Lower lobe of right lung (tissue), 2 donors: ENCODE results near the gene HBA1. TPM values are rescaled to one million over a fixed set of nuclear protein-coding genes. Genes with fewer than 3 reads are reported as not detected.
"Not testable (repeated sequence)": the region's sequence is repeated elsewhere in the genome, so short reads cannot be mapped to it uniquely, and the experiment has no call there.

Experiments
- ATAC-seq, 2 donors: fragments of 200-7000 bp; cut with Tn5 transposase; one replicate each; pipeline ENCODE4 v1.9.1; 2020 to 2022; ENCODE audit warnings: mild to moderate bottlenecking in 2 of 2, moderate library complexity in 2 of 2
- DNase-seq: peaks from one replicate; pipeline ENCODE4 v3.0.0-alpha.2; 2020
- H3K27ac ChIP-seq: fragments of 200-600 bp; one replicate; pipeline ENCODE4 v1.8.0; 2022
- H3K27me3 ChIP-seq: fragments of 200-600 bp; one replicate; pipeline ENCODE4 v1.8.0; 2022; ENCODE audit warnings: low read depth
- H3K36me3 ChIP-seq: fragments of 200-600 bp; one replicate; pipeline ENCODE4 v1.8.0; 2022; ENCODE audit warnings: mild to moderate bottlenecking
- H3K4me1 ChIP-seq: fragments of 200-600 bp; one replicate; pipeline ENCODE4 v1.8.0; 2022
- H3K4me3 ChIP-seq: fragments of 200-600 bp; one replicate; pipeline ENCODE4 v1.8.0; 2022; ENCODE audit warnings: mild to moderate bottlenecking
- H3K9me3 ChIP-seq: fragments of 200-600 bp; one replicate; pipeline ENCODE4 v1.8.0; 2022
- intact Hi-C: fragments of 100-400 bp; cut with DNase I; formaldehyde crosslinking; loops from one replicate; pipeline ENCODE4 v1.11.0; 2022
- total RNA-seq: library from RNA; stranded (reverse); fragmentation: NEBNext Ultra II Directional; extraction: Animal tissue kit (Norgen Biotek cat#: 25700); gene quantifications from one replicate; pipeline ENCODE4 v1.2.1, GENCODE V29; 2021
- TF ChIP-seq, protein P1 (sequence below): fragments of 200-600 bp; IDR thresholded peaks from one replicate; pipeline ENCODE4 v1.8.0; 2022; ENCODE audit warnings: antibody characterized with exemption, mild to moderate bottlenecking
- donor health status: DM: no; HTN: yes; CAD: no; lungs with severe emphysema.

HBA1 gene
- total RNA-seq, 1 donor from 2014 or later: 217 TPM

DNA sequence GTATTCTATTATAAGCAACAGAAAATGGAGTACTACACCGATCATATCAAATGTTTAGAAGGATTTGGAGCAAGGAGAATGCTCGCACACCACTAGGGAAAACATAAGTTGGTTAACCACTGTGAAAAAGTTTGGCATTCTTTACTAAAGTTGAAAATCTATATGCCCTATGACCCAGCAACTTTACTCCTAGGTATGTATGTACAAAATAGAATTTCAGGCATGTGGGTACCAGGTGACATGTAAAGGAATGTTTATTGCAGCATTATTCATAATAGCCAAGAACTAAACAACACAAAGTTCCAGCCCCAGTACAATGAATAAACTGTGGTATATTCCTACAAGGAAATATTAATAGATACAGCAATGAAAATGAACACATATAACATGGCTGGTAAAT is 29.8 kb upstream of the HBA1 start:
- ATAC-seq (no peak), DNase-seq (no peak)
- TF ChIP-seq, protein P1, sequence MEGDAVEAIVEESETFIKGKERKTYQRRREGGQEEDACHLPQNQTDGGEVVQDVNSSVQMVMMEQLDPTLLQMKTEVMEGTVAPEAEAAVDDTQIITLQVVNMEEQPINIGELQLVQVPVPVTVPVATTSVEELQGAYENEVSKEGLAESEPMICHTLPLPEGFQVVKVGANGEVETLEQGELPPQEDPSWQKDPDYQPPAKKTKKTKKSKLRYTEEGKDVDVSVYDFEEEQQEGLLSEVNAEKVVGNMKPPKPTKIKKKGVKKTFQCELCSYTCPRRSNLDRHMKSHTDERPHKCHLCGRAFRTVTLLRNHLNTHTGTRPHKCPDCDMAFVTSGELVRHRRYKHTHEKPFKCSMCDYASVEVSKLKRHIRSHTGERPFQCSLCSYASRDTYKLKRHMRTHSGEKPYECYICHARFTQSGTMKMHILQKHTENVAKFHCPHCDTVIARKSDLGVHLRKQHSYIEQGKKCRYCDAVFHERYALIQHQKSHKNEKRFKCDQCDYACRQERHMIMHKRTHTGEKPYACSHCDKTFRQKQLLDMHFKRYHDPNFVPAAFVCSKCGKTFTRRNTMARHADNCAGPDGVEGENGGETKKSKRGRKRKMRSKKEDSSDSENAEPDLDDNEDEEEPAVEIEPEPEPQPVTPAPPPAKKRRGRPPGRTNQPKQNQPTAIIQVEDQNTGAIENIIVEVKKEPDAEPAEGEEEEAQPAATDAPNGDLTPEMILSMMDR: no peak
- Histone ChIP-seq H3K9me3 (no peaks in the 10 kb centered on the region), H3K4me3 (no peak overlapping the region), H3K27ac (no peak overlapping the region), H3K36me3 (no peaks in the 10 kb centered on the region), H3K4me1 (no peaks in the 10 kb centered on the region), H3K27me3 (peaks cover 8% of the 10 kb centered on the region)
- intact Hi-C loops: no loop called here

DNA sequence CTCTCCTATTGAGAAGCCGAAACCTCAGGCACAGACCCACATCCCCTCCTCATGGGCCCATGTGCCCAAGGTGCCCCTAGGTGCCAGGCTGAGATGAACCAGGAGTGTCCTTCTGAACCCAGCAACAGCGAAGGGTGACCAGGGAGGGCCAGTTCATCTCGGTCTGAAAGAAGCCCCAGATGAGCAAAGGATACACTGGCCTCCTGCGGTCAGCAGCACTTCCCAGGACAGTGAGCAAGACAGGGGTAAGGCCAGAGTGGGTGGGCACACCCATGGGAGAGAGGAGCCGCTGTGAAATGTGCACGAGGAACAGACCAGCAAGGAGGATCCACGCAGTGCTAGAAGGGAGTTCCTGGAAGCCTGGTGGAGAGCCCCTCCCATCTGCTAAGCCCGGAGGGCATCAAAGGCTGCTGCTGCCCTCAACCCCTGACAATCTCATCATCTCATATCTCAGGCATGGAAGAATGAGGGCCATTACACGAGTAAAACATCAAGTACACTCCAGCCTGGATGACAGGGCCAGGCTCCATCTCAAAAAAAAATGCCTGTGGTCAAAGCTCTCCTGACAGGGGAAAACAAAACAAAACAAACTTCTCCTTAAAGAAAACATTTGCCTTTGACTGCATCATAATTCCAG is 27.3 kb upstream of the HBA1 start:
- intact Hi-C loops: no loop called here
- Histone ChIP-seq H3K9me3 (no peaks in the 10 kb centered on the region), H3K4me3 (no peak overlapping the region), H3K36me3 (no peaks in the 10 kb centered on the region), H3K27ac (no peak overlapping the region), H3K4me1 (no peaks in the 10 kb centered on the region), H3K27me3 (no peaks in the 10 kb centered on the region)
- ATAC-seq: peak; percentile 57 to 74
- TF ChIP-seq, protein P1: no peak
- no peak for DNase-seq

DNA sequence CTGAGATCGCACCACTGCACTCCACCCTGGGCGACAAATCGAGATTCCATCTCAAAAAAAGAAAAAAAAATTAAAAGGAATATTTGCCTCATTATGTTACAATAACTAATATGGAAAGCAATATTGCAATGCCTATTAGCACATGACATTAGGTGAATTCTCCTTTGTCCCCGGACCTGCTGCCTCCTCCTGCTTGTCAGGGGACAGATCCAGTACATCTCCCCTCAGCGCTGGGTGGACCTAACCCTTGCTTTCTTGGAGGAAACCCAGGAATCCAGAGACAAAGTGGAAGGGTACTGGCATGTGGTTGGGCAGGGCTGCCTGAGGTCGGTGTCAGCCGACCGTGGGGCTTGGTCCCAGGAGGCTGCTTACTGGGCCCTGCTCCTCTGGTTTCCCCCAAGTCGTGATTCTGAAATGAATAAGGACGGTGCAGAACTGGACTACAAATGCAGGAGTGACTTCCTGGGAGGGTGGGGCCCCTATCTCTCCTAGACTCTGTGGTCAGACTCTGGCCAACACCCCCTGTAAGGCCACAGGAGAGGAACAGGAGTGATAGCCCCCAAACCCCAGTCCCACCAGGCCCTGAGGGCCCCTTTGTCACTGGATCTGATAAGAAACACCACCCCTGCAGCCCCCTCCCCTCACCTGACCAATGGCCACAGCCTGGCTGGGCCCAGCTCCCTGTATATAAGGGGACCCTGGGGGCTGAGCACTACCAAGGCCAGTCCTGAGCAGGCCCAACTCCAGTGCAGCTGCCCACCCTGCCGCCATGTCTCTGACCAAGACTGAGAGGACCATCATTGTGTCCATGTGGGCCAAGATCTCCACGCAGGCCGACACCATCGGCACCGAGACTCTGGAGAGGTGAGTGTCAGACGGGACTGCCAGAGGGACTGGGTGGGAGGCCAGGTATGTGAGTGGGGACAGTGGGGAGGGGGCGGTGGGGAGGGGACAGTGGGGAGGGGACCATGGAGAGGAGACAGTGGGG is 24.0 kb upstream of the HBA1 start, which contains the start of gene HBZ:
TSS of gene HBZ (plus strand) at position 504 of the 988 bp plus-strand sequence. CDS start at position 770, 266 bp downstream.
- H3K27ac ChIP-seq: no peak within 1 kb of the TSS
- no peak for DNase-seq
- TF ChIP-seq, protein P1: no peak

DNA sequence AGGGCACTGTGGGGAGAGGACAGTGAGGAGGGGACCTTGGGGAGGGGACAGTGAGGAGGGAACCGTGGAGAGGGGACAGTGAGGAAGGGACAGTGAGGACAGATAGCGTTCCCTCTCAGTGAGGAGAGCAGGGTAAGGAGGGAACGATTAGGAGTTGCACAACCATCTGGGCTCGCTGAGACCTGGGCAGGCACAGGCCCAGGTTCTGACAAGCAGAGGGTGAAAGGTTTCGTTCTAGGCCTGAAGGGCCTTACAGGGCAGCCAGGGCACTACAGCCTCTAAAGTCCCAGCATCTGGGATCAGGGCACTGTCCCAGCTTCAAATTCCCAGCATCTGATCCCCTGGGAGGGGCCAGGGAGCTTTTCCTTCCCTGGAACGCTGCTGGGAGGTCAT is 23.4 kb upstream of the HBA1 start:
- H3K9me3 ChIP-seq, DNase-seq, H3K36me3 ChIP-seq, intact Hi-C loops, H3K4me3 ChIP-seq, H3K4me1 ChIP-seq, H3K27ac ChIP-seq: not testable (repeated sequence)
- ATAC-seq: peak; percentile 6 to 13
- peaks cover 16% of the 10 kb centered on the region for H3K27me3 ChIP-seq

More for the DNA sequence above, 24.0 kb upstream of the HBA1 start, which contains the start of gene HBZ:
- Histone ChIP-seq H3K36me3 (no peaks in the 10 kb centered on the region), H3K9me3 (no peaks in the 10 kb centered on the region), H3K27me3 (peaks cover 16% of the 10 kb centered on the region), H3K4me3 (no peak within 1 kb of the TSS), H3K4me1 (peaks cover 9% of the 10 kb centered on the region)
- intact Hi-C loops: no loop called here
- ATAC-seq: no peak

DNA sequence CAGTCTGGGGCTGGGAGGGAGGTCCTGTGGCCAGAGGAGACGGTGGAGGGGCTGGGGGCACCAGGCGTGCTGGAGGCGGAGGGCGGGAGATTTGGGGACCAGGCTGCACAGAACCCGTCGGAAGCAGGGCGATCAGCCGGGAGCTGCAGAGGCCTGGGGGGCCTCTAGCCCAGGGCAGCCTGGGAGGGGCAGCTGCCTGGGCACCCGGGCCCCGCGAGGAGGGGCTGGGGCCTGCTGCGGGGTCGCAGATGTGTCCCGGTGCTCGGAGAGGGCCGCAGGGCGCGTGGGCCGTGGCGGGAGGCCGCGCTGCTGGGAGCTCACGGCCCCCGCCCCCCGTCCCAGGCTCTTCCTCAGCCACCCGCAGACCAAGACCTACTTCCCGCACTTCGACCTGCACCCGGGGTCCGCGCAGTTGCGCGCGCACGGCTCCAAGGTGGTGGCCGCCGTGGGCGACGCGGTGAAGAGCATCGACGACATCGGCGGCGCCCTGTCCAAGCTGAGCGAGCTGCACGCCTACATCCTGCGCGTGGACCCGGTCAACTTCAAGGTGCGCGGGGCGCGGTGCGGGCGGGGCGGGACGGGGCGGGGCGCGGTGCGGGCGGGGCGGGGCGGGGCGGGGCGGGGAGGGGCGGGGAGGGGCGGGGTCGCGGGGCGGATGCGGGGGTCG is 22.8 kb upstream of the HBA1 start:
- H3K9me3 ChIP-seq, intact Hi-C loops, DNase-seq, H3K27ac ChIP-seq, H3K4me1 ChIP-seq, H3K36me3 ChIP-seq, H3K4me3 ChIP-seq: not testable (repeated sequence)
- peak; percentile 9 to 14 for ATAC-seq
- peaks cover 16% of the 10 kb centered on the region for H3K27me3 ChIP-seq

DNA sequence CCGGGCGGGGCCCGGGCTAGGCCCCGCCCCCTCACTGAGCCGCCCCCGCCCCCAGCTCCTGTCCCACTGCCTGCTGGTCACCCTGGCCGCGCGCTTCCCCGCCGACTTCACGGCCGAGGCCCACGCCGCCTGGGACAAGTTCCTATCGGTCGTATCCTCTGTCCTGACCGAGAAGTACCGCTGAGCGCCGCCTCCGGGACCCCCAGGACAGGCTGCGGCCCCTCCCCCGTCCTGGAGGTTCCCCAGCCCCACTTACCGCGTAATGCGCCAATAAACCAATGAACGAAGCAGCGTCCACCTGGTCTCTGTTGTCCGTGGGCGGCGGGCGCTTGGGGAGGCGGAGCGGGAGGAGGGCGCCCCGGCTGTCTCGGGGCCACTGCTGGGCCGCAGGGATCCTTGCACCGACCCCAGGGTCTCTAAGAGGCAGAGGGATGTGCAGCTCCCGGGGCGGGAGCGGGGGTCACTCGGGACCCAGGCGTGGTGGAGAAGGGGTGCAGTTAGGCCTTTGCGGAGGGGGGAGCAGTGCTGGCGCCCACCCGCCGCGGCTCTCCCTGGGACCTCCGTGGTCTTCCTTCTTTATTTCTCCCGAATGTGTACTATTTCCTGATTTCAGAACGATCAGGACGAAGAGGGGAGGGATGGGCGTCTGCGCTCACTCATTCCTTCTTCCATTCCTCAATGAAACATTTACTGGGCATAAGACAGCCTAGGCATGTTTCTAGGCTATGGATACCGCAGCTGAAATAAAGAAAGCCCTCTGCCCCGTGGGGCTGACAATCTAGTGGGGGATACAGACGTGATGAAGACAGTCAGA is 22.1 kb upstream of the HBA1 start:
- intact Hi-C loops: no loop called here

More for the DNA sequence above, 22.1 kb upstream of the HBA1 start:
- peak; percentile 52 to 75 for ATAC-seq
- no peaks in the 10 kb centered on the region for H3K9me3 ChIP-seq
- no peaks in the 10 kb centered on the region for H3K36me3 ChIP-seq
- TF ChIP-seq, protein P1: no peak
- no peak overlapping the region for H3K27ac ChIP-seq
- no peak for DNase-seq
- H3K27me3 ChIP-seq: peaks cover 16% of the 10 kb centered on the region
- H3K4me1 ChIP-seq: peaks cover 9% of the 10 kb centered on the region
- peak overlapping the region; percentile 59 for H3K4me3 ChIP-seq
